GM19099 (cell line): Measurements from ENCODE around the gene STARD5.

Source experiments
- POLR2A ChIP-seq: IDR thresholded peaks from 3 replicates; pipeline ENCODE4 v1.6.1; 2011; ENCODE audit warnings: low read depth; ENCODE audit not compliant: insufficient read length; ENCODE audit errors: extremely low read depth

Gene STARD5

DNA sequence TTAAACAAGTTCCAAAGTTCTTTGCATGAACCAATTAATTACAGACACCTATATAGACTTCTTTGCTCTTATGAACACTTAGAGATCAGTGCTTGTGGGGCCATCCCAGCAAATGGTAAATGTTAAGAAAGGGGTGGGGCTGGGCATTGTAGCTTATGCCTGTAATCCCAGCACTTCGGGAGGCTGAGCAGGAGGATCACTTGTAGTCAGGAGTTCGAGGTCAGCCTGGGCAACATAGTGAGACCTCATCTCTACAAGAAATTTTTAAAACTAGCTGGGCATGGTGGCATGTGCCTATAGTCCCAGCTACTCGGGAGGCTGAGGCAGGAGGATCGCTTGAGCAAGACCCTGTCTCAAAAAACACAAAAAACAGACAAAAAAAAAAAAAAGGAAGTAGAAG lies 19.4 kb upstream of the STARD5 start:
- no peak for TF ChIP-seq POLR2A

- TF ChIP-seq POLR2A: no peak
Measured at GRCh38 chr15:81341351-81341750, 17.4 kb upstream of the STARD5 start.

- no peak for TF ChIP-seq POLR2A
Measured at GRCh38 chr15:81339851-81340250, 15.9 kb upstream of the STARD5 start.

GRCh38 chr15:81339321-81339720 lies 15.4 kb upstream of the STARD5 start:
- TF ChIP-seq POLR2A: no peak

DNA sequence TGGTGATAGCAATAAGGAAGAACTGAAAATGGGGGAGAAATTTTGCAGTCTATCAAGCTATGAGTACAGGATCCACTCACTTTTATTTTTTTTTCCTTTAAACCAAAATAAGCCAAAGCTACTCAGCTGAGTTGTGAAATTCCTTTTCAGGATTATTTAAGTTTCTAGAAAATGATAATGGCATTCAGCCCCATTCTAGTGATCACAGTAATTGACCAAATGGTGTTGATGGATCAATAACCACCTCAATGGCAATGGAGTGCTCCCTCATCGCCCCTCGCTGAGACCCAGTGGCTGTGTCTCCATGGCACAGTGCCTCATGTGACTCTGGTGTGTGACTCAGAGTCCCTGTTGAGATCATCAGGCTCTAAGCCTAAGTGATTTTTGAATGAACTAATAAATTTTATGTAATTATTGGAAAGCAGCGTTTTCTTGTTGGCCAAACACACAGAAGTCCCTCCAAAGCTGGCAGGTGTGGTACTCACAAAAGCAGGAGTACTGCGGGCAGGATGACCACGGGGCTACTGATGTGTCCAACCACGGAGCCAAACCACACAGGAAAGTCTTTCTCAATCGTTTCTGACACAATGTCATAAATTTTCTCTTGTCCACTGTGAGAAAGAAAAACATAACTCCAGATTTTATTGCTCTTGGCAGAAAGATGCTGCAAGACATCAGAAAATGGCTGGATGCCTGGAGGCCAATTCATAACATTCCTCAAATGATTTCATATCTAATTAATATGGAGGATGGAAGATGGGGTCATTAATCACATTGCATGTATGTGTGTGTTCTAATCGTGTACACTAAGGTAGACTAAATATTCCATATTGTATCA lies 14.4 kb upstream of the STARD5 start:
- no peak for TF ChIP-seq POLR2A

DNA sequence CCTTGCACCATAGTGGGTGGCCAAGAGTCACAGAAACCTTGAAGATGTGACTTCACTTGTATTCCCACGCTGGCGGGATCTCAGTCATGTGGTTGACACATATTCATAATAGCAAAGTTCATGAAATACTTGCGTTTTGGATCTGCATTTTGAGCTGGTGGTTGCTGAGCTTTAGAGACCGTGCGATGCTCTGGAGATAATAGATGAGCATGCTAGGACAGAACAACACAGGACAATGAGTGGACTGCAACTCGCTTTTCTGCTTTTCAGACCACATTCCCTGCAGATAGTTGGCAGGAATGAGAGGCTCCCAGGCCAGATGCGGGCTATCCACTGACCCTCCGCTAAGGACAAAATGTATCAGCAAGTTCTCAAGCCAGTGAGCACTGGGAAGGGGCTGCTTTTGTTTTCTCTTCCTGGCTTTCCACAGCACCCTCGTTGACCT lies 13.8 kb upstream of the STARD5 start:
- no peak for TF ChIP-seq POLR2A

DNA sequence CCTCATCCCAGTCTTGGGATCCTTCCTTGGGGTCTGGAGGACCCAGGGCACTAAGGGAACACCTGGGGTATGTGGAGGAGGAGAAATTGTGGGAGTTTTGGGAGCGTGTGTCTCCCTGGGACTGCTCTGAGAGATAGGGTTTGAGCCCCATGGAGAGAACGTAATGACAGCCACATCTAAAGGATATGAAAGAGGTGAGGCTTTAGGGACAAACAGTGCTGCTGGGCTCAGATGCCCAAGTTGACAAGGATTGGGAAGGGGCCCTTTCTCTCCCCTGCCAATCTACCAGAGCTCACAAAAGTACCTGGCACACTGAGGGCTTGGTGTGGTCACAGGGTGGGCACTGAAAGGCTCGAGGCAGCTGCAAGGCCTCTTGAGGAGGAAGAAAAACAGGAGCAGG lies 13.3 kb upstream of the STARD5 start:
- TF ChIP-seq POLR2A: no peak

DNA sequence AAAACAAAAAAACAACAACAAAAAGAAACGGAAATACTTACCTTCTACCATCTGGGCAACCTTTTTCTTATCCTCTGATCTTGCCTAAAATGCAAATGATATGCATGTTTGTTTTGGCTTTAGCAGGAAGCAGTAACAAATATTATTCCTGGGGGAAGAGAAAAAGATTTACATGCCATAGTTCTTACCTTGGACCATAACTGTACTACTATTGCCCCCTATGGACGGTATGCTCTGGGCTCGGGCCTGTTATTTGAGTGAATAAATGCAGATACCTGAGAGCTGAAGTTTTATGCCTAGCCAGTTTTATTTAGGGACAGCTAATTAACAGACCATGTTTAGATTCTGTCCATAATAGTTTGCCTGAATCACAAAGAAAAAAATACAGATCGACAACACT lies 12.6 kb upstream of the STARD5 start:
- no peak for TF ChIP-seq POLR2A

DNA sequence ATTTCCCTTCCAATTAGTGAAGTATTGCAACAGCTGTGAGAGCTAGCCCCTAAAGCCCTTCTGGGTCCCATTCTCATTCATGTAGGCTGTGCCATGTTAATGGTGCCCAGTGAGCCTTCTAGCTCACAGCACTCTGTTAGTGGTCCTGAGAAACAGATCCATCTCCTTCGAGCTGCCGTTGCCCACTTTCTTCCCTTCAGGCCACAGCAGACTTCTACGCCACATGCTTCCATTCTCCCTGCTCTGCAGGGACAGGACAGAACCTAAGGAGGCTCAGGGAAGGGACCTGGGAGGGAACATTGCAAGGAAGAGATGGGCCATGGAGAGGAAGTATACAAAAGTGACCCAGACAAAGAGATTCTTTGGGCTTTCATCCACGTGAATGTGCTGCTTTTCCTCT lies 11.7 kb upstream of the STARD5 start:
- no peak for TF ChIP-seq POLR2A

- TF ChIP-seq POLR2A: no peak
Measured at GRCh38 chr15:81334768-81335435, 11.0 kb upstream of the STARD5 start.

DNA sequence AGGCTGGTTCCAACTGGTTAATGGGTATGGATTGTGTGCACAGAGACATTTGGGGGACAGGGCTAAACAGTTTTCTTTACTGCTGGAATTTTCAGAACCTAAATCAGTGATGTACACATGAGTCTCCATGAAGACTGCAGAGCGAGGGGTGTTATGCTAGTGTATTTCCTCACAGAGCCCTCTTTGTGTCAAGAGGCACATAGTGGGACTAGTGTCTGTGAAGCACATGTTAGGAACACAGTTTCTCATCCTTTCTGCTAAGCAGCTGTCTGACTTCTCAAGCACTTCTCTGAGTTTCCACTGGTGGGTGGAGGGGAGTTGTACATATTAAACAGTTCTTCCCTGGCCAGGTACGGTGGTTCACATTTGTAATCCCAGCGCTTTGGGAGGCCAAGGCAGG lies 9.4 kb upstream of the STARD5 start:
- TF ChIP-seq POLR2A: no peak

- TF ChIP-seq POLR2A: no peak
Measured at GRCh38 chr15:81332326-81332725, 8.4 kb upstream of the STARD5 start.

- no peak for TF ChIP-seq POLR2A
Measured at GRCh38 chr15:81331600-81331999, 7.7 kb upstream of the STARD5 start.

DNA sequence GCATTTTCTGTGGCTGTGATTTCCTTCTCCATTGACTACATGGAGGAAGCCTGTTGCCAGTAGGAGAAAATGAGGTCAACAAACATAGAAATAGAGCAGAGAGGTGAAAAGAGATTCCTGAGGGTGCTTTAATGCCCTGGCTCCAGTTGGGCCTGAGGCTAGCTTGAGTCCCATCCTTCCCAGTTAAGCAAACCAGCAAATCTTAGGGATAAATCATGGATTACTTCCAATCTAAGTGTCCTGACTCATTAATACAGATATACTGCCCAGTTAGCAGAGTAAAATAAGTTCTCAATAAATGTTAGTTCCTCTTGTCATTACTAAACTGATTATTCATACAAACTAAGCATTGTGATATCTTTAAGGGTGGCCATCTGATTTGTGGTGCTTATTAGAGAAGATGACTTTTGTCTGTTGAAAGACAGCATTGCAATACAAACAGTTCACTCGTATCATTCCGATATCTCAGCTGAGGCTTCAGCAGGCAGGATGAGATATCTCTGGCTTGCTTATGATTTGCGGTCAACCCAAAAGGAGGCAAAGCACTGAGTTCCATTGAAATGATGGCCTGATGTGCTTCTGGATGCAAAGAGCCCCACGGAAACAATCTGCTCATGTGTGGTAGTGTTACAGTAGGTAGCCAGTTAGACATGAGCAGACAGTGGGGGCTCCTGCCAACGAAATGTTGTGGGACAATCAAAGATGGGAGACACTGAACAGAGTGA lies 6.6 kb upstream of the STARD5 start:
- TF ChIP-seq POLR2A: no peak

DNA sequence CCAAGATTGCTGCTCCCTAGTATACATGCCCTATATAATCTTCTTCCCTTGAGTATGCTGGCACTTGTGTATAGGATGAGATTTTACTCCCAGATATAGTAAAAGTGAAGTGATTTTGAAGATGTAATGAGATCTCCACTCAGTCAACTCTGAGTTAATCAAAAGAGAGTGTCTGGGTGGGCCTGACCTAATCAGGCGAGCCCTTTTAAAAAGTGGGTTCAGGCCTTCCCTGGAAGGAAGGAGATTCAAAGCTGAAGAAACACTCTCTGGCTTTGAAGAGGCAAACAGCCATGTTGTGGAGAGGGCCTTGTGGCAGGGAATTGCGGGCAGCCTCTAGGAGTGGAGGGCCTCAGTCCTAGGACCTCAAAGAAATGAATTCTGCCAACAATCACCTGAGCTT lies 5.5 kb upstream of the STARD5 start:
- no peak for TF ChIP-seq POLR2A

GRCh38 chr15:81327516-81327915 lies 3.6 kb upstream of the STARD5 start:
- no peak for TF ChIP-seq POLR2A
